Neural cell (in vitro differentiated cells): ENCODE results near the gene DNAJB8. TPM values are rescaled to one million over a fixed set of nuclear protein-coding genes. Genes with fewer than 3 reads are reported as not detected.

ENCODE experiments used
- H2AFZ ChIP-seq: fragments of 200-600, 300-800 bp; sonication (generic), shearing (Covaris generic); 2 replicates; pipeline ENCODE4 v1.6.0; 2014; ENCODE audit warnings: low read depth, mild to moderate bottlenecking, antibody characterized with exemption, low read length, moderate library complexity
- H3F3A ChIP-seq: fragments of 200-600 bp; shearing (Covaris generic); 2 replicates; pipeline ENCODE4 v1.6.1; 2016; ENCODE audit warnings: mild to moderate bottlenecking, moderate library complexity, mixed read lengths, antibody characterized with exemption, low read length; ENCODE audit not compliant: insufficient read depth, poor library complexity, severe bottlenecking
- H3K27ac ChIP-seq: fragments of 200-600, 300-800 bp; sonication (generic), shearing (Covaris generic); 2 replicates; pipeline ENCODE4 v1.5.1; 2014; ENCODE audit warnings: mild to moderate bottlenecking, low read length, moderate library complexity
- H3K27me3 ChIP-seq: fragments of 300-800, 200-600 bp; sonication (generic), shearing (Covaris generic); 2 replicates; pipeline ENCODE4 v1.6.0; 2014; ENCODE audit warnings: mild to moderate bottlenecking, low read depth, low read length, moderate library complexity; ENCODE audit not compliant: insufficient read depth
- H3K36me3 ChIP-seq: fragments of 300-800, 200-600 bp; sonication (generic), shearing (Covaris generic); 2 replicates; pipeline ENCODE4 v1.5.1; 2014; ENCODE audit warnings: mild to moderate bottlenecking, antibody characterized with exemption, low read length, moderate library complexity; ENCODE audit not compliant: insufficient read depth
- H3K4me2 ChIP-seq: fragments of 300-800, 200-600 bp; sonication (generic), shearing (Covaris generic); 2 replicates; pipeline ENCODE4 v1.6.0; 2014; ENCODE audit warnings: mild to moderate bottlenecking, low read length
- H3K4me3 ChIP-seq: fragments of 300-800, 200-600 bp; sonication (generic), shearing (Covaris generic); 2 replicates; pipeline ENCODE4 v1.5.1; 2014; ENCODE audit warnings: mild to moderate bottlenecking, low read length, moderate library complexity
- H3K79me2 ChIP-seq: fragments of 200-600 bp; shearing (Covaris generic); replicated peaks from 2 replicates; pipeline ENCODE4 v1.6.0; 2014; ENCODE audit warnings: mild to moderate bottlenecking, low read length, moderate library complexity; ENCODE audit not compliant: insufficient read depth
- H3K9ac ChIP-seq: fragments of 300-800, 200-600 bp; sonication (generic), shearing (Covaris generic); 2 replicates; pipeline ENCODE4 v1.6.1; 2016; ENCODE audit warnings: mild to moderate bottlenecking, low read length, mixed read lengths
- H3K9me2 ChIP-seq: fragments of 200-600 bp; shearing (Covaris generic); 2 replicates; pipeline ENCODE4 v1.6.1; 2016; ENCODE audit warnings: mild to moderate bottlenecking, low read length, mixed read lengths; ENCODE audit not compliant: insufficient read depth
- H3K9me3 ChIP-seq: fragments of 200-600, 300-800 bp; sonication (generic), shearing (Covaris generic); 2 replicates; pipeline ENCODE4 v1.6.1; 2016; ENCODE audit warnings: mild to moderate bottlenecking, mixed run types, low read length, moderate library complexity, mixed read lengths
- H4K20me1 ChIP-seq: fragments of 200-600 bp; shearing (Covaris generic); 2 replicates; pipeline ENCODE4 v1.6.1; 2016; ENCODE audit warnings: mild to moderate bottlenecking, mixed run types; ENCODE audit not compliant: insufficient read depth
- EP300 ChIP-seq: fragments of 450-650 bp; conservative IDR thresholded peaks from 2 replicates; pipeline ENCODE4 v1.6.1; 2014; ENCODE audit warnings: antibody characterized with exemption, mild to moderate bottlenecking, moderate library complexity; ENCODE audit not compliant: poor library complexity, severe bottlenecking
- EZH2 ChIP-seq: fragments of 200-600, 300-800 bp; shearing (Covaris generic), sonication (generic); IDR thresholded peaks from 2 replicates; pipeline ENCODE4 v1.6.1; 2014; ENCODE audit warnings: antibody characterized with exemption, low read length, borderline replicate concordance, mild to moderate bottlenecking; ENCODE audit not compliant: insufficient read depth, poor library complexity, severe bottlenecking
- POLR2AphosphoS5 ChIP-seq: IDR thresholded peaks from 2 replicates; pipeline ENCODE4 v1.6.1; 2012
- RAD21 ChIP-seq: fragments of 450-650 bp; conservative IDR thresholded peaks from 2 replicates; pipeline ENCODE4 v1.6.1; 2014; ENCODE audit warnings: antibody characterized with exemption, mild to moderate bottlenecking, moderate library complexity
- SMC3 ChIP-seq: fragments of 450-650 bp; conservative IDR thresholded peaks from 2 replicates; pipeline ENCODE4 v1.6.1; 2014; ENCODE audit warnings: antibody characterized with exemption, mild to moderate bottlenecking, moderate library complexity; ENCODE audit not compliant: poor library complexity
- TAF1 ChIP-seq: IDR thresholded peaks from 2 replicates; pipeline ENCODE4 v1.6.1; 2012; ENCODE audit warnings: low read depth
- polyA plus RNA-seq: library from polyadenylated mRNA; depleted of rRNA; stranded (reverse); fragments of >200 nt; gene quantifications from 2 replicates; pipeline ENCODE4 v1.2.3, GENCODE V29; 2014
- TF ChIP-seq, protein P1 (sequence below): IDR thresholded peaks from 2 replicates; pipeline ENCODE4 v1.6.1; 2012; ENCODE audit warnings: borderline replicate concordance
- TF ChIP-seq, protein P2 (sequence below): fragments of 450-650 bp; IDR thresholded peaks from 2 replicates; pipeline ENCODE4 v1.5.1; 2014; ENCODE audit warnings: antibody characterized with exemption, mild to moderate bottlenecking, moderate library complexity; ENCODE audit not compliant: poor library complexity, severe bottlenecking

Gene DNAJB8
- polyA plus RNA-seq, 1 donor from 2014 or later, result not detected

DNA sequence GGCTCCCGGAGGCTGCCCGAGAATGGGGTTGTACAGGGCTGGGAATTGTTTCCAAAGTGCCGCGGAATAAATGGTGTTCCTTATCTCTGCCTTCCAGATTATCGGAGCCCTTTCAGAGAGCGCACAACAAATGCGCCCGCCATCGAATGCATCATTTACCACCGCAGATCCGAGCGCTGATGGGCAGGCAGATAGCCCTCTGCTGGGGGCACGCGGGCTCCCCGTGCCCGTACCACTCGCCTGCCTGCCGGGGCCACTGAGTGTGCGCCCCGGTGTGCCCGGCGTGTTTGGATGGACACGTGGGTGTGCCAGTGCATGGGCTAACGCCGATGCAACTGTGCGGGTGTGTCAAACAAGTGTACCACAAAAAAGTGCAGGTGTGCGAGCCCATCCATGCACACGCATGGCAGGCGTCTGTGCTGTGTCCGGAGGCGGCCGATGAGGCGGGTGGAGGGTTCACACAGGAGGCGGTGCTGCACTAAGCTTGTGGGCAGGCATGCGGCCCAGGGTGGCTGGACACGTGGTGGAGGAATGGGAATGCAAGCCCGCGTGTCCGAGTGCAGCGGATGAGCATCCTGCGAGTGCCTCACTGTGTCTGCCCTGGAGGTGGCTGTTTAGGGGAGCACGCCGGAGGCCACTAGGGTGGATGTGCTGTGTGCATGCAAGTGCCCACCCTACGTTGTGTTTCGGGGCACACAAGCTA is 30.1 kb upstream of the DNAJB8 start:
- Histone ChIP-seq H3K9me3 (no peaks in the 10 kb centered on the region), H3K9me2 (no peaks in the 10 kb centered on the region), H3F3A (no peaks in the 10 kb centered on the region), H2AFZ (peak overlapping the region; percentile 66), H3K4me3 (peak overlapping the region; percentile 77), H3K4me2 (peak overlapping the region; percentile 15), H3K27ac (no peak overlapping the region), H3K9ac (peak overlapping the region; percentile 73), H3K79me2 (no peaks in the 10 kb centered on the region), H3K27me3 (peaks cover 58% of the 10 kb centered on the region), H3K36me3 (no peaks in the 10 kb centered on the region), H4K20me1 (no peaks in the 10 kb centered on the region)
- TF ChIP-seq SMC3, result no peak
- peak; percentile 18 for TF ChIP-seq POLR2AphosphoS5

DNA sequence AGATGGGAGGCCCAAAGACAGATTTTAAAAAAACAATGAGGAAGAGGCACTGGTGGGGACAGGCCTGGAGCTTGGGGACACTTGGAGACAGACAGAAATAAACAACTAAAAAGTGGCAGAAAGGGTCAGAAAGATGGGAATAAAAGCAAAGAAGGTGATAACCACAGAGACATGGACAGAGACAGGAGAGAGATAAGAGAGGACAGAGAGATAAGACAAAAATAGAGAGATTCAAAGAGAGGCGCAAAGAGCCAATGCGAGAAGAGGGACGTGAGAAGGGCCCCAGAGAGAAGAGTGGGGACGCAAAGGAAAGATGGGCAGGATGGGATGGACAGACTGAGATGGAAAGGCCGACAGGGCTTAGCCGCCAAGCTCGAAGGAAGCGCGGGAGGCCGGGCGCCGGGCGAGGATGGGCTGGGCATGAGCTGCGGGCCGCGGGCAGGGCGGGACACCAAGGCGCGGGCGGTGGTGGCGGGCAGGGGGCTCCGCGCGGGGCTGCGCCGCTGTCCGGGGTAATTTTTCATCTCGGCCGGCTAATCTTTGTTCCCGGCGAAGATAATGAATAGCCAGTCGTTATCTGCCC is 29.4 kb upstream of the DNAJB8 start:
- H3K27ac ChIP-seq, result no peak overlapping the region
- H3K79me2 ChIP-seq, result no peaks in the 10 kb centered on the region
- no peak overlapping the region for H3K4me2 ChIP-seq
- TF ChIP-seq RAD21, result no peak
- no peak overlapping the region for H3K4me3 ChIP-seq
- H2AFZ ChIP-seq, result no peak overlapping the region
- no peaks in the 10 kb centered on the region for H3K9me2 ChIP-seq
- H3K9ac ChIP-seq, result no peak overlapping the region
- no peaks in the 10 kb centered on the region for H4K20me1 ChIP-seq
- H3K36me3 ChIP-seq, result no peaks in the 10 kb centered on the region
- H3K9me3 ChIP-seq, result no peaks in the 10 kb centered on the region
- peaks cover 65% of the 10 kb centered on the region for H3K27me3 ChIP-seq
- H3F3A ChIP-seq, result no peaks in the 10 kb centered on the region

DNA sequence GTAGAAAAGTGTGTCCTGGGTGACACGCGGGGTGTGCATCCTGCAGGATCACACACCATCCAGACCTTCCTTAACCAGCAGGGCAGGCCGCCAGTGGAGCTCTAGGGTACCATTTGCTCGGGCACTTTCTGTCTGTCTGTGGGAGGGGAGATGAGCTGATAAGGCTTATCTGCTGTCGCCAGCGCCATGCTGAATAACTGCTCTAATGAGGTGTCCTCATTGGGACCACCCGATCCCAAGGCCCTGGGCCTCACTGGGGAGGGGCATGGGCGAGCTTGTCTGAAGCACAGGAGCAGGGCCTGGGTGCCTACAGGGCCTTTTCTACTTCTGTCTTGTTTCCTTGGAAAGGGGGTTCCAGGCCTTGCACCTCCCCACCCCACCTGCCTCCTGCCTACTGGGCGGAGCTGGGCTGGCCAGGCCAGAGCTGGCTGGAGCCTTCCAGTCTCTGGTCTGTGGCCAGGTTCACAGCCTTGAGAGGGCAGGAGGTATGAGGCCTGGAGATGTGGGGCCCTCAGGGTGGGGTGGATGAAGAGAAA is 28.8 kb upstream of the DNAJB8 start:
- no peak overlapping the region for H3K4me3 ChIP-seq
- no peaks in the 10 kb centered on the region for H3K79me2 ChIP-seq
- H3F3A ChIP-seq, result no peaks in the 10 kb centered on the region
- H4K20me1 ChIP-seq, result no peaks in the 10 kb centered on the region
- H3K9me2 ChIP-seq, result no peaks in the 10 kb centered on the region
- H3K36me3 ChIP-seq, result no peaks in the 10 kb centered on the region
- H3K9me3 ChIP-seq, result no peaks in the 10 kb centered on the region
- TF ChIP-seq EZH2 (no peak), RAD21 (no peak), SMC3 (no peak), EP300 (no peak), TAF1 (no peak), POLR2AphosphoS5 (no peak)
- TF ChIP-seq, protein P1, sequence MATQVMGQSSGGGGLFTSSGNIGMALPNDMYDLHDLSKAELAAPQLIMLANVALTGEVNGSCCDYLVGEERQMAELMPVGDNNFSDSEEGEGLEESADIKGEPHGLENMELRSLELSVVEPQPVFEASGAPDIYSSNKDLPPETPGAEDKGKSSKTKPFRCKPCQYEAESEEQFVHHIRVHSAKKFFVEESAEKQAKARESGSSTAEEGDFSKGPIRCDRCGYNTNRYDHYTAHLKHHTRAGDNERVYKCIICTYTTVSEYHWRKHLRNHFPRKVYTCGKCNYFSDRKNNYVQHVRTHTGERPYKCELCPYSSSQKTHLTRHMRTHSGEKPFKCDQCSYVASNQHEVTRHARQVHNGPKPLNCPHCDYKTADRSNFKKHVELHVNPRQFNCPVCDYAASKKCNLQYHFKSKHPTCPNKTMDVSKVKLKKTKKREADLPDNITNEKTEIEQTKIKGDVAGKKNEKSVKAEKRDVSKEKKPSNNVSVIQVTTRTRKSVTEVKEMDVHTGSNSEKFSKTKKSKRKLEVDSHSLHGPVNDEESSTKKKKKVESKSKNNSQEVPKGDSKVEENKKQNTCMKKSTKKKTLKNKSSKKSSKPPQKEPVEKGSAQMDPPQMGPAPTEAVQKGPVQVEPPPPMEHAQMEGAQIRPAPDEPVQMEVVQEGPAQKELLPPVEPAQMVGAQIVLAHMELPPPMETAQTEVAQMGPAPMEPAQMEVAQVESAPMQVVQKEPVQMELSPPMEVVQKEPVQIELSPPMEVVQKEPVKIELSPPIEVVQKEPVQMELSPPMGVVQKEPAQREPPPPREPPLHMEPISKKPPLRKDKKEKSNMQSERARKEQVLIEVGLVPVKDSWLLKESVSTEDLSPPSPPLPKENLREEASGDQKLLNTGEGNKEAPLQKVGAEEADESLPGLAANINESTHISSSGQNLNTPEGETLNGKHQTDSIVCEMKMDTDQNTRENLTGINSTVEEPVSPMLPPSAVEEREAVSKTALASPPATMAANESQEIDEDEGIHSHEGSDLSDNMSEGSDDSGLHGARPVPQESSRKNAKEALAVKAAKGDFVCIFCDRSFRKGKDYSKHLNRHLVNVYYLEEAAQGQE, result no peak
- TF ChIP-seq, protein P2, sequence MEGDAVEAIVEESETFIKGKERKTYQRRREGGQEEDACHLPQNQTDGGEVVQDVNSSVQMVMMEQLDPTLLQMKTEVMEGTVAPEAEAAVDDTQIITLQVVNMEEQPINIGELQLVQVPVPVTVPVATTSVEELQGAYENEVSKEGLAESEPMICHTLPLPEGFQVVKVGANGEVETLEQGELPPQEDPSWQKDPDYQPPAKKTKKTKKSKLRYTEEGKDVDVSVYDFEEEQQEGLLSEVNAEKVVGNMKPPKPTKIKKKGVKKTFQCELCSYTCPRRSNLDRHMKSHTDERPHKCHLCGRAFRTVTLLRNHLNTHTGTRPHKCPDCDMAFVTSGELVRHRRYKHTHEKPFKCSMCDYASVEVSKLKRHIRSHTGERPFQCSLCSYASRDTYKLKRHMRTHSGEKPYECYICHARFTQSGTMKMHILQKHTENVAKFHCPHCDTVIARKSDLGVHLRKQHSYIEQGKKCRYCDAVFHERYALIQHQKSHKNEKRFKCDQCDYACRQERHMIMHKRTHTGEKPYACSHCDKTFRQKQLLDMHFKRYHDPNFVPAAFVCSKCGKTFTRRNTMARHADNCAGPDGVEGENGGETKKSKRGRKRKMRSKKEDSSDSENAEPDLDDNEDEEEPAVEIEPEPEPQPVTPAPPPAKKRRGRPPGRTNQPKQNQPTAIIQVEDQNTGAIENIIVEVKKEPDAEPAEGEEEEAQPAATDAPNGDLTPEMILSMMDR, result no peak
- H3K27me3 ChIP-seq, result peaks cover 71% of the 10 kb centered on the region
- no peak overlapping the region for H3K27ac ChIP-seq
- H3K4me2 ChIP-seq, result no peak overlapping the region
- H3K9ac ChIP-seq, result no peak overlapping the region
- H2AFZ ChIP-seq, result no peak overlapping the region
